NT2/D1 (cell line): ENCODE data around the gene ELOVL6.

Experiments used
- SUZ12 ChIP-seq: IDR thresholded peaks from 2 replicates; pipeline ENCODE4 v1.6.1; 2011; ENCODE audit not compliant: insufficient read length, insufficient read depth; ENCODE audit errors: extremely low read depth
- ZNF274 ChIP-seq: IDR thresholded peaks from 2 replicates; pipeline ENCODE4 v1.6.1; 2011; ENCODE audit warnings: mild to moderate bottlenecking, low read depth, low read length

- TF ChIP-seq SUZ12 (no peak), ZNF274 (no peak)
These were observed 185.5 kb downstream of the ELOVL6 start for GRCh38 chr4:110012917-110013316.
